Fibroblast of lung (primary cell): ENCODE data around the gene ZDHHC14. TPM values are rescaled to one million over a fixed set of nuclear protein-coding genes. Genes with fewer than 3 reads are reported as not detected.

Experiments used
- DNase-seq, 2 donors: peaks; one replicate each; pipeline versions ENCODE4 v3.0.0 to v3.0.0-alpha.2; 2010; ENCODE audit warnings: low read depth in 2 of 2
- H2AFZ ChIP-seq: 2 replicates; pipeline ENCODE4 v1.5.1; 2012; ENCODE audit warnings: low read length, control low read depth, inconsistent platforms
- H3K27ac ChIP-seq: 2 replicates; pipeline ENCODE4 v1.5.1; 2011; ENCODE audit warnings: low read length, control low read depth; ENCODE audit not compliant: insufficient read depth
- H3K27me3 ChIP-seq: 2 replicates; pipeline ENCODE4 v1.5.1; 2011; ENCODE audit warnings: mild to moderate bottlenecking, low read length; ENCODE audit not compliant: control insufficient read depth, insufficient read depth
- H3K36me3 ChIP-seq: 2 replicates; pipeline ENCODE4 v1.5.1; 2011; ENCODE audit warnings: low read length; ENCODE audit not compliant: control insufficient read depth, insufficient read depth
- H3K4me1 ChIP-seq: 2 replicates; pipeline ENCODE4 v1.5.1; 2011; ENCODE audit warnings: low read length; ENCODE audit not compliant: control insufficient read depth, insufficient read depth; ENCODE audit errors: extremely low read depth
- H3K4me2 ChIP-seq: 2 replicates; pipeline ENCODE4 v1.5.1; 2011; ENCODE audit warnings: low read length, control low read depth; ENCODE audit not compliant: insufficient read depth; ENCODE audit errors: extremely low read depth
- H3K4me3 ChIP-seq, 4 experiments: fragments of 200-600 bp in 1 of 4; sonication (generic) in 1 of 4; replicated peaks in 1 of 4; 2 replicates each; pipeline ENCODE4 v1.5.1; 2011 to 2016; ENCODE audit warnings: low read length in 4 of 4, low read depth in 3 of 4, mild to moderate bottlenecking in 3 of 4, control low read depth in 2 of 4, inconsistent platforms in 1 of 4, mixed read lengths in 1 of 4; ENCODE audit not compliant: insufficient read depth in 1 of 4; ENCODE audit errors: control extremely low read depth in 1 of 4
- H3K79me2 ChIP-seq: 2 replicates; pipeline ENCODE4 v1.5.1; 2012; ENCODE audit warnings: mild to moderate bottlenecking, low read length, inconsistent platforms; ENCODE audit not compliant: control insufficient read depth, insufficient read depth
- H3K9ac ChIP-seq: 2 replicates; pipeline ENCODE4 v1.5.1; 2011; ENCODE audit warnings: mild to moderate bottlenecking, low read length, control low read depth; ENCODE audit not compliant: insufficient read depth
- H3K9me3 ChIP-seq: 2 replicates; pipeline ENCODE4 v1.5.1; 2012; ENCODE audit warnings: low read depth, low read length; ENCODE audit not compliant: control insufficient read depth, insufficient read depth
- H4K20me1 ChIP-seq: 2 replicates; pipeline ENCODE4 v1.5.1; 2011; ENCODE audit warnings: low read length; ENCODE audit not compliant: control insufficient read depth, insufficient read depth; ENCODE audit errors: extremely low read depth
- CTCF ChIP-seq, 2 donors: IDR thresholded peaks in 1 of 2; conservative IDR thresholded peaks in 1 of 2; 1 replicate in 1 of 2; 2 replicates in 1 of 2; pipeline ENCODE4 v1.5.1; 2011 to 2012; ENCODE audit warnings: low read length in 2 of 2, control low read depth in 1 of 2, inconsistent platforms in 1 of 2, low read depth in 1 of 2, mild to moderate bottlenecking in 1 of 2
- EZH2 ChIP-seq: IDR thresholded peaks from 2 replicates; pipeline ENCODE4 v1.5.1; 2012; ENCODE audit warnings: low read length, control low read depth, mild to moderate bottlenecking; ENCODE audit errors: missing control alignments
- polyA plus RNA-seq, 2 donors: library from polyadenylated mRNA; depleted of rRNA in 1 of 2; stranded (reverse) in 1 of 2; unstranded in 1 of 2; fragments of >200 nt; gene quantifications; 2 replicates each; pipeline ENCODE4 v1.2.1, GENCODE V29; 2011 to 2012; ENCODE audit warnings: missing spikeins in 1 of 2
- total RNA-seq: library from RNA; depleted of rRNA; stranded (reverse); fragments of >200 nt; gene quantifications from 2 replicates; pipeline ENCODE4 v1.2.1, GENCODE V29; 2014

Gene ZDHHC14
- total and polyA plus RNA-seq, 2 donors (not counting 1 experiment from before 2014, with no cell fraction given) = 1.7 to 3.5 TPM

DNA sequence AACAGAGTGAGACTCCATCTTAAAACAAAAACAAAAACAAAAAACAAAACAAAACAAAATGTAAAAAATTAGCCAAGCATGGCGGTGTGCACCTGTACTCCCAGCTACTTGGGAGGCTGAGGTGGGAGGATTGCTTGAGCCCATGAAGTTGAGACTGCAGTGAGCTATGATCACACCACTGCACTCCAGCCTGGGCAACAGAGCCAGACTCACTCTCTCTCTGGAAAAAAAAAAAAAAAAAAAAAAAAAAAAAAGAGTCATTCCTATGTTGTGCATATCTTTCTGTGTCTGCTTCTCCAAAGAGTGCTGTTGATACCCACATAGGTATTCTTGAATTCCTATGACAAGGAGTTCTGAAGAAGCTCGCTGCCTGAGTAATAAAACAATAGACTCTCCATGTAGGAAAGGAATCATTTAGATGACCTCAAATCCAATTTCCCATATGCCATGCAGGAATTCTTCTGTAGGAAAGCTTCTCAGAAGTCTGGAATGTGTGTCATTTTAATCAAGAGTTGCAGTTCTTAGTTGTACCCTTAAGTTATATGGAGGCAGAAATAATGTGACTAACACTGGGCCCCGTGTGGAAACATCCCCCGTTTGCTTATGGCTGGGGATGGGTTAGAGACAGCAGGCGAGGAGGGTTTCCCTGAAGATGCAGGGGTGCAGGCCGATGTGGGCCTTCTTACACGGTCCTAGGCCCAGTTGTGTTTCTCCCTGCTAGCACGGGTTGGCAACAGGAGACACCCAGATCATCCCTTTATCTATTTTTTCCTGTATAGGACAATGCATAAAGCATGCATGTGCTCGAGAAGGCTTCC lies 79.4 kb downstream of the ZDHHC14 start:
- Histone ChIP-seq H3K4me1 (no peaks in the 10 kb centered on the region), H3K9ac (no peak overlapping the region), H3K79me2 (no peaks in the 10 kb centered on the region), H3K36me3 (no peaks in the 10 kb centered on the region), H3K27me3 (no peaks in the 10 kb centered on the region), H4K20me1 (no peaks in the 10 kb centered on the region), H3K27ac (no peak overlapping the region), H3K4me3 (no peak overlapping the region), H2AFZ (no peak overlapping the region), H3K9me3 (no peaks in the 10 kb centered on the region), H3K4me2 (no peak overlapping the region)
- TF ChIP-seq CTCF (conservative IDR thresholded peaks at IDR 0.05 in 1 of 2, IDR thresholded peaks at IDR 0.05 in 1 of 2; ENCODE audit: low read depth in 1 of 2, low read length in 2 of 2) (no peak), EZH2 (no peak)
- DNase-seq = peak in 1 of 2 donors; percentile 69

DNA sequence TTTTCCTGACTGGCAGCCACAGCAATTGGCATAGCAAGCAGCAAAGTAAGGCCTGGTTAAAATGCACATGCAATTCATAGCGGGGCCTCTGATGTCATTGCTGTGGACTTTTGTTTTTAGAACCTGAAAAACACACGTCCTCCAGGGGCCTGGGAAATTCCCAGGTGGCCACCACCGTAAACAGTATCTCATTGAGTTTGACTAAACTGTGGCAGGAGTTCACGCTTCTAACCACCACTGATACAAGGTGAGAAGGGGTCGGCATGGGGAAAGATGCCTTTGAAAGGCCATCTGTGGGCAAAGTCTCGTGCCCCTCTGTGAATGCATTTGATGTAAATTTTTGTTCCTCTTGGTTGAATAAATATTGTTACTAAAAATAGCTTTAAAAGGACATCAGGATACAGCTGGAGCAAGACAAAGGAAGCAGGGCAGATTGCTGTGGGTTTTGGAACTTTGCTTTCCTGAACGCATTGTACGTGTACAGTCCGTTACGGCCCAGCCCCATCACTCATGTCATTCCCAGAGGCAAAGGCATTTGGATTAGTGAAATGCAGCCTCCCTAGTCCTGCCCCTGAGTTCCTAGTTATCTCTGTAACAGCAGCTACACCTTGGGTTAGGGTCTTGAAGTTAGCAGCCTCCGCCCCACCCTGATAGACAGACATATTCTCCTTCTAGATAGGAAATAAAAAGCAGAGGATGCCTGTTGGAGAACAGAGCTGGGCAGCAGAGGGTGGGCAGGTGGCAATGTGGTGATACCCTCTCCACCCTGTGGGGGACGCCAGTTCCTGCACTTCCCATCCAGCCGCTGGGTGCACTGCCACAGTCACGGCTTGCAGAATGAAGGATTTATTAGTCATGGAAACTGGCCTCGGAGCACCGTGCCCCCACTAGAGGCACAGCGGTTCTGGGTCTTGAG lies 80.3 kb downstream of the ZDHHC14 start:
- H3K9me3 ChIP-seq = no peaks in the 10 kb centered on the region
- TF ChIP-seq EZH2 (no peak), CTCF (conservative IDR thresholded peaks at IDR 0.05 in 1 of 2, IDR thresholded peaks at IDR 0.05 in 1 of 2; ENCODE audit: low read depth in 1 of 2, low read length in 2 of 2) (no peak)
- H4K20me1 ChIP-seq = no peaks in the 10 kb centered on the region
- H2AFZ ChIP-seq = no peak overlapping the region
- DNase-seq = peak in 1 of 2 donors; percentile 63
- H3K4me1 ChIP-seq = no peaks in the 10 kb centered on the region
- no peak overlapping the region for H3K27ac ChIP-seq
- no peak overlapping the region for H3K4me2 ChIP-seq
- no peak overlapping the region for H3K4me3 ChIP-seq
- no peaks in the 10 kb centered on the region for H3K79me2 ChIP-seq
- no peak overlapping the region for H3K9ac ChIP-seq
- H3K36me3 ChIP-seq = no peaks in the 10 kb centered on the region
- no peaks in the 10 kb centered on the region for H3K27me3 ChIP-seq
